GDM1 (cell line): ENCODE data around the gene FGF22.
"Not testable (repeated sequence)": the region's sequence is repeated elsewhere in the genome, so short reads cannot be mapped to it uniquely, and the experiment has no call there.

Experiments
- DNase-seq: peaks from one replicate; lab custom pipeline; 2025; lab: John Stamatoyannopoulos, UW

The FGF22 gene

DNA sequence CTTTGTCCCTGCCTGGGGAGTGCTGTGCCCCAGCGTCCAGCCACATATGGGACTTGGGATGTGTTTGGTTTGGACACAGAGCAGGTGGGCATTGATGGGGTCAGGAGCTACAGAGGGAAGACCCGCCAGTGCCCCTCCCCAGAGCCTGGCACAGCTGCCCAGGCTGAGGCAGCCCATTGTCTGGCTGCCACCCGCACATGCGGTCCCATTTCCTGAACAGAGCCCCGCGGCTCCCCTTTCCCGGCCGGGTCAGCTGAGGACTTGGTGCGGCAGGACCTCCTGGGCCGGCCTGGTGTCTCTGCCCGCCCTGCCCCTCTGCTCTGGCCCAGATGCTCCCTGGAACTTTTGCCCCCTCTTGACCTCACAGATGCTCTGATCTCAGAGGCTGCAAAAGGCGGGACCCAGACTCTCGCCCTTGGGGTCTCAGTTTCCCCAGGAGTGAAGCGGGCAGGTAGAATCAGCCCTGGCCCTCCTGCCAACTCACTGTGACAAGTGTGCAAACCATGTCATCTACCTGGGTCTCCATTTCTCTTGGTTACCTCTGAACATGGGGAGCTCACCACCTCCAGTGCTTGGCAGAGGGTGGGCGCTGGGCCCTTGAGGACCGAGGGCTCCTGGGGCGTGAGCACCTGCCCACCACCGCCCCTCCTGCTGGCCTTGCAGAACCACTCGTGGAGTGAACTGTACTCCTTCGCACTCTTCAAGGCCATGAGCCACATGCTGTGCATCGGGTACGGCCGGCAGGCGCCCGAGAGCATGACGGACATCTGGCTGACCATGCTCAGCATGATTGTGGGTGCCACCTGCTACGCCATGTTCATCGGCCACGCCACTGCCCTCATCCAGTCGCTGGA lies 32.2 kb upstream of the FGF22 start:
- no peak for DNase-seq

DNA sequence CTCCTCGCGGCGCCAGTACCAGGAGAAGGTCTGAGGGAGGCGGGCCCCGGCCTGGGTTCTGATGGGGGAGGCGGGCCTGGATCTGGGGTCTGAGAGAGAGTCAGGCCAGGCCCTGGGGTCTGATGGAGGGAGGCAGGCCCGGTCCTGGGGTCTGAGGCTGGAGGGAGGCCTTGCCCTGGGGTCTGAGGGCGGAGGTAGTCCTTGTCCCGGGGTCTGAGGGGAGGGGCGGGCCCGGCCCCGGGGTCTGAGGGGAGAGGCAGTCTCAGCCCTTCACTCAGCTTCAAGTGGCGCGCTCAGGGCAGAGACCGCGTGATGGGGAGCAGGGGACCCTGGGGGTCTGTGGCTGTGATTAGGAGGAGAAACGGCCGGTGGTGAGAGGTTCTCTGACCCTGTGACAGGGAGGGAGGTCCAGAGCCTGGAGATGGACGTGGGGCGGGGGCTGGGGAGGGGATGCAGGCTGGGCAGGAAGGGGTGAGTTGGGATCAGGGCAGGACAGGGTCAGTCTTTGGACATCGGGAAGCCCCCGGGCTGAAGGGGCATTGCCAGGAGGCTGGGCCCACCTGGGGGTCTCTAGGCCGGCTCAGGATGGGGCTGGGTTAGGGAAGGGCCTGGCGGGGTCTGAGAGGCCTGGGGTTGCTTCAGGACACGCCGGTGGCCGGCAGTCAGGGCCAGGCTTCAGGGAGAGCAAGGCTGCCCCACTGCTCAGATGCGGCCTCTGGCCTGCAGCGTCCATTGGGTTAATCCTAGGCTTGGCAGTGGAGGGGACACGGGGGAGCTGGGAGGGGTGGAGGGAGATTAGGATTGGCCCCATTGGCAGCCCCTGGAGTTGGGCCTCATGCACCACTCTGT lies 31.3 kb upstream of the FGF22 start:
- DNase-seq, result no peak

DNA sequence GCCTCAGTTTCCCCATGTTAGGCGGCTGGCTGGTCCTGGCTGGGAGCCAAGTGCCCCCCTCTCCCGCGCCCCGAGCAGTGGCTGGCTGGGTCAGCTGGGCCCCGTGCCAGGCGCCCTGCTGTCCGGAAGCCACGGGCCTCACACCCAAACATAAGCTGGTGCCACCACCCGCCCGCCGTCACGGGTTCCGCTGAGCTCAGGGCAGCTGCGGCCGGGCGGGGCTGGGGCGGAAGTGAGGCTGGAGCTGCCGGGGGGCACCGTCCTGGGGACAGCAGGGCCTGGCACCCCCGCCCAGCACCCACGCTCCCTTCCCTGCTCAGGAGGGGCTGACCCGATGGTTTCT lies 30.7 kb upstream of the FGF22 start:
- no peak for DNase-seq

DNA sequence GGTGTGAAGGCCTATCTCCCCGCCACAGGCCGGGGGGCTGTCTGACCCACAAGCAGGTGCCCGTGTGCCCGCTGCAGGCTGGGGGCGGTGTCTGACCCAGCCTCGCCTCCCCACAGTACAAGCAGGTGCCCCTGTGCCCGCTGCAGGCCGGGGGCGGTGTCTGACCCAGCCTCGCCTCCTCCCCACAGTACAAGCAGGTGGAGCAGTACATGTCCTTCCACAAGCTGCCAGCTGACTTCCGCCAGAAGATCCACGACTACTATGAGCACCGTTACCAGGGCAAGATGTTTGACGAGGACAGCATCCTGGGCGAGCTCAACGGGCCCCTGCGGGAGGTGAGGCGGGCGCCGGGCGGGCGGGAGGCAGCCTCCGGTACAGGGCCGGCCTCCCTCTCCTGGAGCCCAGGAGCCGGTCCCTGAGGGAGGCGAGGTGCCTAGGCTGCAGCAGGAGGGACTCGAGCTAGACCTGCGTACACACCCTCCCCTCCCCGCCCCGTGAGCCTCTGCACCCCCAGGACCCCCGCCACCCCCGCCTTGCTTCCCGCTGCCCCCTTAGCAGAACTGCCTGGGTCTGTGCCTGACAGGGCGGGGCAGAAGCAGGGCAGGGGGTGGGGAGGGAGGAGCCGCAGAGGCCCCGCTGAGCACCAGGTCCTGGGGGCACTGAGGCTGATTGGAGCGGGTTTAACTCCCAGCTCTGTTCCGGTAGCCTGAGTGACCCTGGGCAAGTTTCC lies 29.4 kb upstream of the FGF22 start:
- no peak for DNase-seq

DNA sequence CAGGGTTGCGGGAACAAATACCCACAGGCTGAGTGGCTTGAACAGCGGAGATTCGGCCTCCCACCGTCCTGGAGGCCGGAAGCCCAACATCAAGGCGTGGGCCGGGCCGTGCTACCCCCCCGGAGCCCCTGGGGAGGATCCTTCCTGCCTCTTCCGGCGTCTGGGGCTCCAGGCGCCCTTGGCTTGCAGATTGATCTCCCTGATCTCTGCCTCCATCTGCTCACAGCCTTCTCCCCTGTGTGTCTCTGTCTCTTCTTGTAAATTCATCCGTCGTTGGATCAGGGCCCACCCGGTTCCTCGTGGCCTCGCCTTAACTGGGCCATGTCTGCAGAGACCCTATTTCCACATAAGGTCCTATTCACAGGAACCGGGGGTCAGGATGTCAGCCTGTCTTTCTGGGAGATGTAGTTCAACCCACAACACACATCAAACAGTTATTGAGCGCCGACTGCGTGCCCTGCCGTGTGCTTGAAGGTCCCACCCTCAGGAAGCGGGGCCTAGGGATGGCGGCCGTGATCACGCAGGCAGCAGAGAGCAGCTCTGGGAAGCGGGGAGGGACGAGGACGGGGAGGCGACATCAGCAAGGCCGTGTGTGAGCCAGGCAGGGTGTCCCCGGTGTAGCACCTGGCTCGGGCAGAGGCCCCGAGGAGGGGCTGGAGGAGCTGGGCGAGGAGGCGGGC lies 28.7 kb upstream of the FGF22 start:
- DNase-seq, result no peak

DNA sequence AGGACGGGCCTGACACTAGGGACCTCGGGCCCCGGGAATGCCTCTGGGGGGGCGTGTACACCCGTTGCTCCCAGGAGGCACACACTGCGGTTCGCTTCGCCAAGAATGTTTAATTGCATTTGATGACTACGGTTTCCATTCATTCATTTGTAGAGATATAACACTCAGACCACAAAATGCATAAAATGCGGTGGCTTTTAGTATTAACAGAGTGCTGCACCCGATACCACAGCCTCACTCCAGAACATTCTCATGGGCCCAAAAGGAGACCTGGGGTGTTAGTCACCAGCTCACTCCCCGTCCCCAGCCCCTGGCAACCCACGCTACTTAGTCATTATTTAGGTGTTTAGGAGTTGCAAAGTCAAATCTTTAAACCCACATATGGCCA lies 28.2 kb upstream of the FGF22 start:
- no peak for DNase-seq

DNA sequence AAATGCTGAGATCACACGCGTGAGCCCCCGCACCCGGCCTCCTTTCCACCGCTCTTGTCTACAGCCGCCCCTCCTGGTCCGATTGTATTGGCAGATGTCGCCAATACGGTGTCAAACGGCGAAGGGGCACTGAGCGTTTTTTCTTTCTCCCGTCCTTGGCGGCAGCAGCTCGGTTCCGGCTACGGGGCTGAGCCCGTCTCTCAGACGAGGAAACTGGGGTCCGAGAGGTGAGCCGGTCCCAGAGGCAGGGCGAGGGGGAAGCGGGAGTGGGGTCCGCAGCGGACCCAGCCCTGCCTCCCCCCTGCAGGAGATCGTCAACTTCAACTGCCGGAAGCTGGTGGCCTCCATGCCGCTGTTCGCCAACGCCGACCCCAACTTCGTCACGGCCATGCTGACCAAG lies 26.7 kb upstream of the FGF22 start:
- DNase-seq, result no peak

DNA sequence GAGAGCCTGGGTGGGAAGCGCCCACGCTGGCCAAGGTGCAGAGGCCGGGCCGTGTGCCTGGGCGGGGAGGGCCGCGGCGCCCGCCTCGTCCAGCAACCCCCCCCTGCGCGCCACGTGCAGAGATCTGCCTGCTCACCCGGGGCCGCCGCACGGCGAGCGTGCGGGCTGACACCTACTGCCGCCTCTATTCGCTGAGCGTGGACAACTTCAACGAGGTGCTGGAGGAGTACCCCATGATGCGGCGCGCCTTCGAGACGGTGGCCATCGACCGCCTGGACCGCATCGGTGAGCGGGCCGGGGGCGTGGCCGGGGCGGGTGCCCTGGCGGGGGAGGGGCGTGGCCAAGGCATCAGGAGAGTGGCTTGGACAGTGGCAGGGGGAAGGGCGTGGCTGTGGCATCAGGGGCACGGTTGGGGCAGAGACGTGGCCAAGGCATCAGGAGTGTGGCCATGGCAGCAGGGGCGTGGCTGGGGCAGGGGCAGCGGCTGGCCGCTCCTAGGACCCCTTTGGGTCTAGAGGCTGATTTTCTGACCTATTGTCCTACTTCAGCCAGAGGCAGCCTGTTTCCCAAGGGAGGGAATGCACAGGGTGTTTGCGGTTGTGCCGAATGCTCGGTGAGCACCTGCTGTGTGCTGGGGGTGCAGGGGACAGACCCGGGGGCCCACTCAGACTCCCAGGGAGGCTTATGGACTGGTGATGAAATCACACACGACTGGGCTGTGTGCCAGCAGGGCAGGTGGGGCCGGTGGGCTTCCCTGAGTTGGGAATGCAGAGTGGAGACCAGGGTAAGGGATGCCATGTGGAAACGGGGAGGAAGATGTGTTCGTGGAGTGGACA lies 25.7 kb upstream of the FGF22 start:
- no peak for DNase-seq

DNA sequence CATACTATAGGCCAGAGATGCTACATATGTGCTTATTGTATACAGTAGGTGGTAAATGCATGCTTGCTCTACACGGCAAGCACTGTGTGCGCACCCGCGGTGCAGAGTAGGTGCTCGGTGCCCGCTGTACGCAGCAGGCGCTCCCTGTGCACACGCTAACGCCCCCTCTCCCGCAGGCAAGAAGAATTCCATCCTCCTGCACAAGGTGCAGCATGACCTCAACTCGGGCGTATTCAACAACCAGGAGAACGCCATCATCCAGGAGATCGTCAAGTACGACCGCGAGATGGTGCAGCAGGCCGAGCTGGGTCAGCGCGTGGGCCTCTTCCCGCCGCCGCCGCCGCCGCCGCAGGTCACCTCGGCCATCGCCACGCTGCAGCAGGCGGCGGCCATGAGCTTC lies 24.1 kb upstream of the FGF22 start:
- no peak for DNase-seq

DNA sequence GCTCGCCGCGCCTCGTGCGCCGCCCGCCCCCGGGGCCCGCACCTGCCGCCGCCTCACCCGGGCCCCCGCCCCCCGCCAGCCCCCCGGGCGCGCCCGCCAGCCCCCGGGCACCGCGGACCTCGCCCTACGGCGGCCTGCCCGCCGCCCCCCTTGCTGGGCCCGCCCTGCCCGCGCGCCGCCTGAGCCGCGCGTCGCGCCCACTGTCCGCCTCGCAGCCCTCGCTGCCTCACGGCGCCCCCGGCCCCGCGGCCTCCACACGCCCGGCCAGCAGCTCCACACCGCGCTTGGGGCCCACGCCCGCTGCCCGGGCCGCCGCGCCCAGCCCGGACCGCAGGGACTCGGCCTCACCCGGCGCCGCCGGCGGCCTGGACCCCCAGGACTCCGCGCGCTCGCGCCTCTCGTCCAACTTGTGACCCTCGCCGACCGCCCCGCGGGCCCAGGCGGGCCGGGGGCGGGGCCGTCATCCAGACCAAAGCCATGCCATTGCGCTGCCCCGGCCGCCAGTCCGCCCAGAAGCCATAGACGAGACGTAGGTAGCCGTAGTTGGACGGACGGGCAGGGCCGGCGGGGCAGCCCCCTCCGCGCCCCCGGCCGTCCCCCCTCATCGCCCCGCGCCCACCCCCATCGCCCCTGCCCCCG lies 23.5 kb upstream of the FGF22 start:
- no peak for DNase-seq

DNA sequence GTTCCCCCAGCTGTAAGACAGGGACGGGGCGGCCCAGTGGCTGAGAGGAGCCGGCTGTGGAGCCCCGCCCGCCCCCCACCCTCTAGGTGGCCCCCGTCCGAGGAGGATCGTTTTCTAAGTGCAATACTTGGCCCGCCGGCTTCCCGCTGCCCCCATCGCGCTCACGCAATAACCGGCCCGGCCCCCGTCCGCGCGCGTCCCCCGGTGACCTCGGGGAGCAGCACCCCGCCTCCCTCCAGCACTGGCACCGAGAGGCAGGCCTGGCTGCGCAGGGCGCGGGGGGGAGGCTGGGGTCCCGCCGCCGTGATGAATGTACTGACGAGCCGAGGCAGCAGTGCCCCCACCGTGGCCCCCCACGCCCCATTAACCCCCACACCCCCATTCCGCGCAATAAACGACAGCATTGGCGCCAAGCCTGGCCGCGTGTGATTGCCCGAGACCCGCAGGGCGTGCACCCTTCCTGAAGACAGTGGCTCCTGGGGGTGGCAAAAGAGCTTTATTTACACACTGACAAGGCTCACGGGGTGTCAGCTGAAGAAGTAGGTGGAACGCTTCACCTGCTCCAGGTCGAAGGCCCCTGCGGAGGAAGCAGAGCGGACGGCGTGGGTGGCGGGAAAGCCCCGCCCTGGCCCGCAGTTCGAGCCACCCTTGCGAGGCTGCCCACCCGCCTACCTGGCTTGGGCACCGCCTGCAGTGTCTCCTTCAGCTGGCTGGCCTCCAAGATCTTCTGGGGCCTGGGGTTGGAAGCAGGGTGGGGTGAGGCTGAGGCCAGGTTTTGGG lies 22.7 kb upstream of the FGF22 start:
- no peak for DNase-seq

DNA sequence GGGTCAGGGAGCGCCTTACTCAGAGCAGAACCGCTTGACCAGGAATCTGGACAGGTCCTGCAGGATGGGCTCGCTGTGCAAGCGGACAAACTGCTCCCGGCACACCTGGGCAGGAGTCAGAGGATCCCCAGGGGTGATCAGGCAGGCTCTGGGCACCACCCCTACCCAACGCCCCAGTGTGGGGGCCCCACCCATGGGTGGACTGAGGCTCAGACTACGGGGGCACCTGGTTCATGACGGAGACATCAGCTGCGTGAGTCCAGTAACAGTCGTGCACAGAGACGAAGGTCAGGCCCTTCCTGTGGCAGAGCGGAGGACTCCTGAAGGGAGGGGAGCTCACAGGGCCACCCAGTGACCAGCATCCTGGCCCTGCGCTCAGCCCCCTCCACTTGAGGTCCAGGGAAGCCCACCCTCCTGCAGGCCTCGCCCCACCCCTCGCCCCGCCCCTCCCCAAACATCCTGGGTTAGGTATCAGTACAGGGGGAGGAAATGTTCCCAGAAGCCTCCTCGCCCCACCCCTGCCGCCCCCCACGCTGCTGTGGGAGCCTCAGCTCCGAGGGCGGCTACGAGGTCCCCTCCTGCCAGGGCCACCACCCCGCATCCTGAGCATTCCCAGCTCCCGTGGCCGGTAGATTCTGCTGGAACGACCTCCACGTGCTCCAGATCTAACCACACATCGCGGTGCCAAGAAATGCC lies 22.0 kb upstream of the FGF22 start:
- no peak for DNase-seq

DNA sequence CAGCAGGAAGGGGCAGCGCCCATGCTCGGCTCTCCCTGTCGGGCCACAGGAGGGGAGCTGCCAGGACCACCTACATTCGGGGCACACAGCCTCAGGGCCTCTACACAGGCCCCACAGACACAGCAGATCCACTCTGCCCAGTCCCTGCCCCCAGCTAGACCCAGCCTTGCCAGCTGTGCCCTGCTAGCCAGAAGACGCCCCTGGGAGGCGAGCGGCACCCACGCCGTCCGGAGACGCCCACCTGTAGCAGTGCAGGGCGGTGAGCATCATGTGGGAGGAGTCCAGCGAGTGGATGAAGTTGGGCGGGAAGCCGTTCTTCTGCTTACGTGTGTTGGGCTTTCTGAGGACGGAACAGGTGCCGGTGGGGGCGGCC lies 21.4 kb upstream of the FGF22 start:
- DNase-seq, result no peak

DNA sequence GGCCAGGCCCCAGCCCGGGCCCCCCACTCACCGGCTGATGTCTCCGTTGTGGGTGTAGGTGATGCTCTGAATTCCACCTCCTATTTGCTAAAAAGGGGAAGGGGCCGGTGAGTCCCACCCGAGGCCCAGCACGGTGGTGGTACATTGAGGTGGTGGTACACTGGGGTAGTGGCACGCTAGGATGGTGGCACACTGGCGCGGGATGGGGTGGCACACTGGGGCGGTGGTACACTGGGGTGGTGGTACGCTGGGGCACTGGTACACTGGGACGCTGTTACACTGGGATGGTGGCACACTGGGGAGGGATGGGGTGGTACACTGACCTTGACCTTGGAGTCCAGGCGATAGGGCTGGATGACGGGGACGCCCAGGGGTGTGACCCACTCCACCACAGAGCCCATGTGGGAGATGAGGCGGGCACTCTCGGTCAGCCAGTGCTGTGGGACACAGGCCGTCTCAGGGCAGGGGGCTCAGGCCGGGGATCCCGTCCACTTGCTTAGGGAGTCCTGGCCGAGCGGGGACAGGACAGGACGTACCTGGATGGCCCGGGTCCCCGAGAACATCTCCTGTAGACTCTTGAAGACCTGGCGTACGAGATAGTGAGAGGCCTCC lies 20.9 kb upstream of the FGF22 start:
- no peak for DNase-seq

DNA sequence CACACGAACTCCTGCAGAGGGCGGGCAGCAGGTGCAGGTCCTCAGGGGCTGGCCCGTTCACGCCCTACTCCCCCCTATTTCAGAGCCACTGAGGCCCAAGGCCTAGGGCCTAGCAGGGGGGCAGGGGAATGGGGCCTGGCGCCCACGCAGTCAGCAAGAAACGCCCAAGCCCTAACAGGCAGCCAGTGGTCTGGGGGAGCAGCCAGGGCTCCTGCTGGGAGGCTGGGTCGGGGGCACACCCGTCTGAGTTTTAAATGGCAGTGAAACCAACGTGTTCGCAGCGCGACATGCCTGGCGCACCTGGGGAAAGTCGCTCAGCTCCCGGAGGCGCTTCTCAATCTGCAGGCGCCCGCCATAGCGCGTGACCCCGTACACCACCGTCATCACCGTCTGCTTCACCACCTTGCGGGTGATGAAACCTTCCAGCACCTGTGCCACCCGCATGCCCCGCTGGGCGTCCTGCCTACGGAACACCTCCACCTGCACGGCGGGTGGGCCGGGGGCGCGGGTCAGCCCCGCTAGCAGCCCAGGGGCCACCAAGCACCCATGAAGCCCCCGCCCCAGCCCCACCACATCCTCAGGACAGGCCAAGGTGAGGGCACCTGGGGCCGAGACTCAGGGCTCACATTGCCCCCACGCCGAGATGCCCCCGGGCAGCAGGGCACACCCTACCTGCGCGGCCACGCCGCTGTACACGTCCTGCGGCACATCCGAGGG lies 20.2 kb upstream of the FGF22 start:
- DNase-seq, result no peak

DNA sequence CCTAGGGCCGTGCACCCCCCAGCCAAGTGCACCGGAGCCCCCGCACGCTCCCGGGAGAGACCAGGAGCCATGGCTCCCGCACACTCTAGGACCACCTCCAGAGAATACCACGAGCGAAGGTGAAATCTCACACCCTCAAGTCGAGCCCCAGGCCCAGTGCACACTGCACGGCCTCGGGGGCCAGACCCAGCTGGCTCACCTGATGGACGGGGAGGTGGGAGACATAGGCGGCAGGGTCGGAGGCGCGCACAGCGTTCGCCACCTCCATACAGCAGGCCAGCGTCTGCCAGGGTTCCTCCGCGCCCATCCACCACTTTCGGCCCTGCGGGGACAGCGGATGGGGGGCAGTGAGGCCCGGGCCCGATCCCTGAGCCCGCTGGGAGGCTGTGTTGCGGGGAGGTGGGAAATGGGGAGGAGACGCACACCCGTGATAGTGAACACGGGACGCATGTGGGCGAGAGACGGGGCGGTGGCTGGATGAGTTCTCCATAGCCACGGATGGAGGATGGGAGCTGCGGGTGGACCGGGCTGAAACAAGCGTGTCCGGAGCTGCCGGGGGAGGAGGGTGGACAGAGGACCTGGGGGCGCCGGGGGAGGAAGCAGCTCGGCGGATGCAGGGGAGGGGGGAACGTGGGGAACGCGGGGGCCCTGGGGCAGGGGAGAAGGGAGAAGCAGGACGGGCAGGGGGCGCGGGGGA lies 19.4 kb upstream of the FGF22 start:
- no peak for DNase-seq

DNA sequence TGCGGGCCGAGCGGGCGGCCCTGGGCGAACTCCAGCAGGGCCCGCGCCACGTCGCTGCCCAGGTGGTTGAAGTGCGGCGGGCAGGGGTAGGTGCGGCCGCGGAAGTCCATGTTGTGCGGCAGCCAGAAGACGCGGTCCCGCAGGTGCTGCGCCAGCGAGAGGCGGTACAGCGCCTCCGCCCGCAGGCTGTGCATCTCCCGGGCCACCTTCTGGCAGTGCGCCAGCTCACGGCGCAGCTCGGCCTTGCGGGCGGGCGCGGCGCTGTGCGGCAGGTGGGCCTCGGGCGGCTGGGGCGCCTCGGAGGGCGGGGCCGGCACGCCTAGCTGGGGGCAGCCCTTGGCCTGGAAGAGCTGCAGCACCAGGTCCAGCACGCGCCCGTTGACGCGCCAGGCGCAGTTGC lies 18.5 kb upstream of the FGF22 start:
- DNase-seq, result not testable (repeated sequence)

DNA sequence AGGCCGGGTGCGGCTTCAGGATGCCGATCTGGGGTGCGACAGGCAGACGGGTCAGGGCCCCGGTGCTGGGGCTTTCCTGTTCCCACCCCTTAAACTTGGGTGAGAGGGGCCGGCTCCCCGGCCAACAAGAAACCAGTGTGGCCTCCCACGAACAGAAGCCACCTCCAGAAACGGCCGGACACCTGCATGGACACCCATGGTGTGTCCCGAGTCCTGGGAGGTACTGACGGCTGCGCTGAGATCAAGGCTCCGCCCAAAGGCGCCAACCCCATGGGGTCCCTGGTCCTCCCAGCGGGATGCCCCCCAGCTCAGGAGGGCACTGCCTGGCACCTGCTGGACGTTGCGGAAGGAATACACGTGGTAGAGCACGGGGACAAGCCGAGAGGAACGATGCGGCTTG lies 17.9 kb upstream of the FGF22 start:
- DNase-seq, result no peak
